ENCODE data around the gene SERHL2.

The SERHL2 gene

GRCh38 chr22:42619261-42620063 is 65.7 kb downstream of the SERHL2 start:
- no peaks in the 10 kb centered on the region for H3K27me3 ChIP-seq (ENCODE audit: insufficient read depth, low read length, poor library complexity, severe bottlenecking)
- H3K4me1 ChIP-seq (ENCODE audit: insufficient read depth, low read length, poor library complexity, severe bottlenecking): peaks cover 7% of the 10 kb centered on the region
- no peaks in the 10 kb centered on the region for H4K20me1 ChIP-seq (ENCODE audit: insufficient read depth, low read length, poor library complexity, severe bottlenecking)
- no peak overlapping the region for H3K4me3 ChIP-seq (ENCODE audit: low read length, poor library complexity, severe bottlenecking)
- H3K9me2 ChIP-seq (replicated peaks; ENCODE audit: low read depth, low read length): no peaks in the 10 kb centered on the region
- peaks cover 9% of the 10 kb centered on the region; the same call in 1 of the 2 replicates for H3K36me3 ChIP-seq (ENCODE audit: insufficient read depth, low read length)
- no peak overlapping the region for H2AFZ ChIP-seq (ENCODE audit: low read length)
- no peak overlapping the region for H3K9ac ChIP-seq (ENCODE audit: low read depth, low read length, poor library complexity, severe bottlenecking)
- H3K9me3 ChIP-seq (ENCODE audit: insufficient read depth, low read depth, low read length): no peaks in the 10 kb centered on the region
- TF ChIP-seq EZH2phosphoT487 (IDR thresholded peaks at IDR 0.05; ENCODE audit: borderline replicate concordance) (no peak), CTCF (conservative IDR thresholded peaks at IDR 0.05; ENCODE audit: low read length) (no peak)
- H3K4me2 ChIP-seq (ENCODE audit: low read depth, low read length, poor library complexity, severe bottlenecking): no peak overlapping the region
- peaks cover 7% of the 10 kb centered on the region for H3F3A ChIP-seq (ENCODE audit: low read depth)
- no peaks in the 10 kb centered on the region for H3K79me2 ChIP-seq (ENCODE audit: insufficient read depth, low read length)

- H3K9ac ChIP-seq (ENCODE audit: low read depth, low read length, poor library complexity, severe bottlenecking): no peak overlapping the region
- no peak overlapping the region for H3K4me3 ChIP-seq (ENCODE audit: low read length, poor library complexity, severe bottlenecking)
- no peaks in the 10 kb centered on the region for H3K9me3 ChIP-seq (ENCODE audit: insufficient read depth, low read depth, low read length)
- H3K4me2 ChIP-seq (ENCODE audit: low read depth, low read length, poor library complexity, severe bottlenecking): no peak overlapping the region
- peaks cover 9% of the 10 kb centered on the region; the same call in 1 of the 2 replicates for H3K36me3 ChIP-seq (ENCODE audit: insufficient read depth, low read length)
- H3K4me1 ChIP-seq (ENCODE audit: insufficient read depth, low read length, poor library complexity, severe bottlenecking): peaks cover 7% of the 10 kb centered on the region
- H3K27me3 ChIP-seq (ENCODE audit: insufficient read depth, low read length, poor library complexity, severe bottlenecking): no peaks in the 10 kb centered on the region
- H2AFZ ChIP-seq (ENCODE audit: low read length): no peak overlapping the region
- TF ChIP-seq CTCF (conservative IDR thresholded peaks at IDR 0.05; ENCODE audit: low read length) (no peak), EZH2phosphoT487 (IDR thresholded peaks at IDR 0.05; ENCODE audit: borderline replicate concordance) (no peak)
- H3K9me2 ChIP-seq (replicated peaks; ENCODE audit: low read depth, low read length): no peaks in the 10 kb centered on the region
- H4K20me1 ChIP-seq (ENCODE audit: insufficient read depth, low read length, poor library complexity, severe bottlenecking): no peaks in the 10 kb centered on the region
- H3K79me2 ChIP-seq (ENCODE audit: insufficient read depth, low read length): no peaks in the 10 kb centered on the region
- H3F3A ChIP-seq (ENCODE audit: low read depth): peaks cover 7% of the 10 kb centered on the region
Observed at GRCh38 chr22:42620084-42620483, 66.3 kb downstream of the SERHL2 start.

DNA sequence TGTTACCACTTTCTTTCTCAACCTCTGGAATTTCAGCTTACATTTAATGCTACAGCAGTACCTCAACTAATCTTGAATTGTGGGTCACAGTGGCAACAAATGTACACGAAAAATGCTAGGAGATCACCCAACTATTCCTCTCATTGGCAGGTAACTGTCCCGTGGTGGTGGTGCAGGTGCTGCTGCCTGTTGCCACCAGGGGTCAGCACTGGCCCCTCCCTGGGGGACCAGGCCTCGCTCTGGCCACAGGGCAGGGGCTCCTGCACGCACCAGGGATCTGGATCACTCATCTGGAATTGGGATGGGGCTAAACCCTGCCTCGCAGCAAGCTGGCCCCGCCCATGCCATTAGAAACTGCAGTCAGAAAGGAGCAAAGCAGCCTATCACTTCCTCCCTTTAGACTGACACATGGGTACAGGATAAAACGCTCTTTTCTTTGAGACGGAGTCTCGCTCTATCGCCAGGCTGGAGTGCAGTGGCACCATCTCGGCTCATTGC is 67.8 kb downstream of the SERHL2 start:
- H3K9ac ChIP-seq (ENCODE audit: low read depth, low read length, poor library complexity, severe bottlenecking): no peak overlapping the region
- no peaks in the 10 kb centered on the region for H3K9me3 ChIP-seq (ENCODE audit: insufficient read depth, low read depth, low read length)
- no peaks in the 10 kb centered on the region for H4K20me1 ChIP-seq (ENCODE audit: insufficient read depth, low read length, poor library complexity, severe bottlenecking)
- H3K4me3 ChIP-seq (ENCODE audit: low read length, poor library complexity, severe bottlenecking): no peak overlapping the region
- H3K79me2 ChIP-seq (ENCODE audit: insufficient read depth, low read length): no peaks in the 10 kb centered on the region
- no peaks in the 10 kb centered on the region for H3K27me3 ChIP-seq (ENCODE audit: insufficient read depth, low read length, poor library complexity, severe bottlenecking)
- H3F3A ChIP-seq (ENCODE audit: low read depth): no peaks in the 10 kb centered on the region
- peaks cover 9% of the 10 kb centered on the region; the same call in 1 of the 2 replicates for H3K36me3 ChIP-seq (ENCODE audit: insufficient read depth, low read length)
- no peak overlapping the region for H2AFZ ChIP-seq (ENCODE audit: low read length)
- no peaks in the 10 kb centered on the region for H3K9me2 ChIP-seq (replicated peaks; ENCODE audit: low read depth, low read length)
- TF ChIP-seq EZH2phosphoT487 (IDR thresholded peaks at IDR 0.05; ENCODE audit: borderline replicate concordance) (no peak), CTCF (conservative IDR thresholded peaks at IDR 0.05; ENCODE audit: low read length) (peak; percentile 88)
- H3K4me2 ChIP-seq (ENCODE audit: low read depth, low read length, poor library complexity, severe bottlenecking): no peak overlapping the region
- no peaks in the 10 kb centered on the region for H3K4me1 ChIP-seq (ENCODE audit: insufficient read depth, low read length, poor library complexity, severe bottlenecking)

All from Loucy (cell line).